Activated naive CD8-positive, alpha-beta T cell treated with anti-CD3 and anti-CD28 coated beads, Interleukin-2, amount 50 U/mL, for 16 hours (primary cell): ENCODE measurements around the gene NOLC1.
"Not testable (repeated sequence)": the region's sequence is repeated elsewhere in the genome, so short reads cannot be mapped to it uniquely, and the experiment has no call there.

ENCODE experiments used
- DNase-seq: peaks from one replicate; pipeline ENCODE4 v3.0.0-alpha.2; 2020; ENCODE audit warnings: low read depth, low spot score

Gene NOLC1

DNA sequence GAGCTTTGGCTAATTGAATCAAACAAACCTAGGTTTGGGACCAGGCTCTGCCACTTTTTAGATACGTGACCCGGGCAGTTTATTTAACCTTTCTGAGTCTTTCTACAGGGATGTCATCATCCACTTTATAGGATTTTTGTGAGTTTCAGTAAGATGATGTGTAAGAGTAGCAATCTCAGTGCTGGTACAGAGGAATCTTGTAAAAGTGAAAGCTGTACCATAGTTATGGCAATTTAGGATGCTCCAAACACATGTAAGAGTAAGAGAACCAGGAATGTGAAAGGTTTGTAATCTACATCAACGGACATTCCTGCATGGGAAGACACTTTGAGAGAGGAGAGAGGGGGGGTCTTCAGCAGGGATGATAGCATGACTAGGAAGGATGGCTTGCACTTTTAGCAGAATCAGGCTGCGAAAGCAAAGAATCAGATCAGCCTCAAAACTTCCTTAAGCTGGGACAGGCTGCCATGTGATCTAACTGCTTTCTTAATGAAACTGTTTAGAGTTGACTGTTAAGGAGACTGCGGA lies 968 bp downstream of the NOLC1 start:
- no peak for DNase-seq

DNA sequence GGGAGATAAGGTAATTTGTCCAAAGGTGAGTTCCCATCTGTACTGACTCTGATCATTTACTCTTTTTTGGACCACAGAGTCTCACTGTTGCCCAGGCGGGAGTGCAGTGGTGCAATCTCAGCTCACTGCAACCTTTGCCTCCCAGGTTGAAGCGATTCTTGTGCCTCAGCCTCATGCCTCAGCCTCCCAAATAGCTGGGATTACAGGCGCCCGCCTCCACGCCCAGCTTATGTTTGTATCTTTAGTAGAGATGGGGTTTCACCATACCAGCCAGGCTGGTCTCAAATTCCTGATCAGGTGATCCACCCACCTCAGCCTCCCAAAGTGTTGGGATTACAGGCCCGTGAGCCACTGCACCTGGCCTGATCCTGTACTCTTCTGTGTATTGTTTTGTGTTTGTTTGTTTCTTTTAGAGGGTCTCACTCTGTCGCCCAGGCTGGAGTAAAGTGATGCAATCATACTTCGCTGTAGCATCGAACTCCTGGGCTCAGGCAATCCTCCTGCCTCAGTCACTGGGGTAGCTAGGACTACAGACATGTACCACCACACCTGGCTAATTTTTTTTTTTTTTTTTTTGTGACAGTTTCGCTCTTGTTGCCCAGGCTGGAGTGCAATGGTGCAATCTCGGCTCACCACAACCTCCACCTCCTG lies 2.4 kb downstream of the NOLC1 start:
- DNase-seq, result no peak

DNA sequence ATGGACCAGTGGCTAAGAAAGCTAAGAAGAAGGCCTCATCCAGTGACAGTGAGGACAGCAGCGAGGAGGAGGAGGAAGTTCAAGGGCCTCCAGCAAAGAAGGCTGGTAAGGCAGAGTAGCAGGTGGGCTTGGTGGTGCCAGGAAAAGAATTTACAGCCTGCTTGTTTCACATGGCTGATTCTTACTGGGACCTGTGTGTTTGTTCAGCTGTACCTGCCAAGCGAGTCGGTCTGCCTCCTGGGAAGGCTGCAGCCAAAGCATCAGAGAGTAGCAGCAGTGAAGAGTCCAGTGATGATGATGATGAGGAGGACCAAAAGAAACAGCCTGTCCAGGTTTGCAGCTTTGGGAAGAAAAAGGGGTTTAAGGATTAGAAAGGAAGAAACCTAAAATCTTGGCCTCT lies 5.0 kb downstream of the NOLC1 start:
- no peak for DNase-seq

DNA sequence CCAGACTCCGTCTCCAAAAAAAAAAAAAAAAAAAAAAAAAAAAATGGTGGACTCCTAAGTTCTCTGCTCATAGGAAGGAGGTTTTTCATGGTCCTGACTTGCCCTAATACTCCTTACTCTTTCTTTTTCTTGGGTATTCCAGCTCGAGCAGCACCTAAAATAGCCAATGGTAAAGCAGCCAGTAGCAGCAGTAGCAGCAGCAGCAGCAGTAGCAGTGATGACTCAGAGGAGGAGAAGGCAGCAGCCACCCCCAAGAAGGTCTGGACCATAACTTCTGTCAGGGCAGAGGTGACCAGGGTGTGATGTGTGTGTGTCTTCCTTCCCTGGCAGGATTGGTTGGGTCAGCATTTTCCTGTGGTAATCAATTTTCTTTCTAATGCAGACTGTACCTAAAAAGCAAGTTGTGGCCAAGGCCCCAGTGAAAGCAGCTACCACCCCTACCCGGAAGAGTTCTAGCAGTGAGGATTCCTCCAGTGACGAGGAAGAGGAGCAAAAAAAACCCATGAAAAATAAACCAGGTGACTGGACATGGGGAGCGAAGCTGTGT lies 6.9 kb downstream of the NOLC1 start:
- DNase-seq, result no peak

DNA sequence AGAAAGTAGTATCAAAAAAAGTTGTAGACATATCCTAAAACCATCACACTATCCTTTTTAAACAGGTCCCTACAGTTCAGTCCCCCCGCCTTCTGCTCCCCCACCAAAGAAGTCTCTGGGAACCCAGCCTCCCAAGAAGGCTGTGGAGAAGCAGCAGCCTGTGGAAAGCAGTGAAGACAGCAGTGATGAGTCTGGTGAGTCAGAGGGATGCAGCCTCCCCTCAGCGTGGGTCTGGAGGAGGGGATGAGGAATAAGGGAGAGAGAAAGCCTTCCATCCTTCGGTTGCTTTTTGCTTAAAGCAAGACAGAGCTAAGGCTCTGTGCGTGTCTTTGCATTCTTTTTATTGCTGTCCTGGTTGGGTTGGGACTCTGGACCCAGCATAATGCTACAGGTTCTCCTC lies 7.6 kb downstream of the NOLC1 start:
- no peak for DNase-seq

DNA sequence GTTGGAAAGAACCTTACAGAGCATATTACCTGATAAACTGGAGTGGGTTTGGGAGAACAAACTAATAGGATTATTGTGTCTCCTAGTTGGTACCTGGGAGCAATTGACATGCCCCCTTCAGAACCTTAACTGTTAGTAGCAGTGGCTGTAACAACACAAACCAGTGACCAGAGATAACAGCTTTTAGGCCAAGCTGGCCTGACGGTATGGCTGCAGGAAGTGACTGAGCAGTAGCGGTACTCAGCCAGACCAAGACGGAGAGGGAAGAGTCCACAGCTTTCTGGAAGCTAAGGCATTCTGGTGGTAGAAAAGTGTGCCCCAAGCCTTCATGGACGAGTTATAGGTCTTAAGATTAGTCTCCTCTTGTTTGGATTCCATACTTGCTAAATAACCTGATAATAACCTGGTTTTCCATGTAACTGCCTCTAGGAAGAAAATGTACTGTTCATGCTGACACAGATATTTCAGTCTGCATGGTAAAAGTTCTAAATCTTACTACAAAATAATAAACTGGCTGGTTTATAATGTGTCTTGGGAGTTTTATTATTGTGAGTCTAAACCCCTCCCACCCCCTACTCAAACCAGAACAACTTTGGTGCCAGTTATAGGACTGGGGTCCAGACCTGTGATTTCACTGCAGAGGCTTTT lies 11.3 kb downstream of the NOLC1 start:
- DNase-seq, result no peak

DNA sequence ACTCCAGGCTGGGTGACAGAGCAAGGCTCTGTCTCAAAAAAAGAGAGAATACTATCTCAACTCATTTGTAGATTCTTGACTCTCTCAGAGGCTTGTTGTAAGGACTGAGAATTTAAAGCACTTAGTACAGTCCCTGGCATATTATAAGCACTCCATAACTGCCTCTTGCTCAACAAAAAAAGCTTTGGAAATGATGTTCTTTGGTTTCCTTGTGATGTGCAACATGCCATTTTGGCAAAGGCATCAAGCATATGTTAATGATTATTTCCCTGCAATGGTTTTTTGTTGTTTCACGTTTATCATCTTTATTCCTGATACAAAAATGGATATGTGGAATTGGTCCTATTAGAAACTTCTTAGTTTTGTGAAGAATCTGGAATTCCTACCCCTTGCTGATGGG lies 15.7 kb downstream of the NOLC1 start:
- DNase-seq, result no peak

DNA sequence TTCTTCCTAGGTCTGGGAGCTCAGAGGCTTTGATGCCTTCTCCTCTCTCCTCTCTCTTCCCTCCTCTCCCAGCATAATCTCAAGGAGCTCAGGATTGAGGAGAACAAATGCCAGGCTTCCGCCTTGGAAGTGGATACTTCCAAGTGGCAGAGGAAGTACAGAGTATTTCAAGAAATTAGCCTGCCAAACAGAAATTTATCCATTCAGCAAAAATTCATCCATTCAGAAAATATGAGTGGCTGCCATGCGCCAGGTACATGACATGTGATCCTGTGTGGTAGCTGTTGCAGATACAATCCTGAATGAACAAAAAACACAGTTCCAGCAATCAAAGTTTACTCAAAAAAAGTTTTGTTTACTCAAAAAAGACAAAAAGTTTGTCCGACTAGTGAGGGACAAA lies 18.4 kb downstream of the NOLC1 start:
- no peak for DNase-seq

DNA sequence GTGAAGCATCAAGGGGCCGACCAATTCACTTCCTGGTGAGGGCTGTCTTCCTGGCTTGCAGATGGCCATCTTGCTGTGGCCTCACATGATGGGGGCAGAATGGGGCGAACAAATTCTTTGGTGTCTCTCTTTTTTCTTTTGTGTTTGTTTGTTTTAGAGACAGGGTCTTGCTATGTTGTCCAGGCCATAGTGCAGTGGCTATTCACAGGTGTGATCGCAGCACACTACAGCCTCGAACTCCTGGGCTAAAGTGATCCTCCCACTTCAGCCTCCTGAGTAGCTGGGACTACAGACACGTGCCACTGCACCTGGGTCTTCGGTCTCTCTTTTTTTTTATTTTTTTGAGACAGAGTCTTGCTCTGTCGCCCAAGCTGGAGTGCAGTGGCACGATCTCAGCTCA lies 20.1 kb downstream of the NOLC1 start:
- DNase-seq, result no peak

DNA sequence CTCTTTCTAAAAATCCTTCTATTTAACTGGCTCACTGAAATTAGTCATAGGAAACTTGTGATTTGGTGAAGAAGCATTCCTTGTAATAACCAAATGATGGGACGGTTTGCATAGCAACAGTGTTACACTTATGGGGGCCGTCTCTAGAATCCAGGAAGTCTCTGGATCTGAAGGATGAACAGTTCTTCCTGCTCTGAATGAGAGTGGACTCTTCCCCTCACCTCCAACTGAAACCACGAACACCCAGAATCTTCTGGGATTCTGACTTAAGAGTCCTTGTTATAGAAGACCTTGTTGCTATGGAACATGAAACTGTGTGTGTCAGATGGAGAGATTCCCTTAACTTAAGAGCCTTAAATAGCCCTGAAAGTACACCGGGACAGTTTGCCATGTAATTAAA lies 23.2 kb downstream of the NOLC1 start:
- DNase-seq, result no peak

DNA sequence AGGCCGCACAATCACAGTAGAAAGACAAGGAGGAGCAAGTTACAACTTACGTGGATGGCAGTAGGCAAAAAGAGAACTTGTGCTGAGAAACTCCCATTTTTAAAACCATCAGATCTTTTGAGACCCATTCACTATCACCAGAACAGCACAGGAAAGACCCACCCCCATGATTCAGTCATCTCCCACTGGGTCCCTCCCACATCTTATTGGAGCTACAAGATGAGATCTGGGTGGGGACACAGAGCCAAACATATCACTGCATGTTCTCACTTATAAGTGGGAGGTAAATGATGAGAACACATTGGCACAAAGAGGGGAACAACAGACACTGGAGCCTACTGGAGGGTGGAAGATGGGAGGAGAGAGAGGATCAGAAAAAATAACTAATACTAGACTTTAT lies 32.4 kb downstream of the NOLC1 start:
- DNase-seq, result no peak

DNA sequence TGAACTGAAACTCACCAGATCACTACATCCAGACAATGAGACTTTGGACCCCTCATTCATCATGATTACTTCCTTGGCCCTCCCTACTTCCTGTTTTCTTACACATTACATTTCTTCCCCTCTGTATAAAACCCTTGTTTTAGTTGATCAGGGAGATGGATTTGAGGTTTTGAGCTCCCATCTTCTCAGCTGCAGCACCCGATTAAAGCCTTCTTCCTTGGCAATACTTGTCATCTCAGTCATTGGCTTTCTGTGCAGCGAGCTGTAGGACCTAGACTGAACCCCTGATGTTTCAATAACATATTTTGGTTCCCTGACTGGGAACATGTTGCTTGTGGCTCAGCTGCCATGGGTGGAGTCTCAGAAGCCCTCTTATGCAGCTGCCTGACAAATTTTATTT lies 33.1 kb downstream of the NOLC1 start:
- DNase-seq, result no peak

DNA sequence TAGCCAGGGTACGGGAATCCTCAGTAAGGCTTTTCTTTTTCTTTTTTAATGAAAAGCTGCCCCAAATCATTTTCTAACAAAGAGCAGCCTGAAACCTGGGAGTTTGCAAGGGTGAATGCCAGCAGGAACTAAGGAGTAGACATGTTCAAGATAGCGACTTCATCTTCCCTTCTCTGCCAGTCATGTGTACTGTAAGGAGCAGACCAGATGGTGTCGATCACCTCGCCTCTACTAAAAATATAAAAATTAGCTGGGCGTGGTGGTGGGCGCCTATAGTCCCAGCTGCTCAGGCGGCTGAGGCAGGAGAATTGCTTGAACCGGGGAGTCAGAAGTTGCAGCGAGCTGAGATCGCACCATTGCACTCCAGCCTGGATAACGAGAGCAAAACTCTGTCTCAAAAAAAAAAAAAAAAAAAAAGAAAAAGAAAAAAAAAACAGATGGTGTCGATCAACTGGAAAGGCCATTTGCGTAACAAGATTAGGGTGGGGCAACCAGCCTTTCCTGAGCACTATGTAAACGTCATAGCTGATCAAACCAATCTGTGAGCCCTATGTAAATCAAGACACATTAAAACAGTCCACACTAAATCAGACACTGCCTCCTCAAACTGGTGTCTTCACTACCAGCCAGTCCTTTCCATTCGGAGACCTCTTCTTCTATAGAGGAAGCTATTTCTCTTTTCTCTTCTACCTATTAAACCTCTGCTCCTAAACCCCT lies 33.8 kb downstream of the NOLC1 start:
- no peak for DNase-seq

DNA sequence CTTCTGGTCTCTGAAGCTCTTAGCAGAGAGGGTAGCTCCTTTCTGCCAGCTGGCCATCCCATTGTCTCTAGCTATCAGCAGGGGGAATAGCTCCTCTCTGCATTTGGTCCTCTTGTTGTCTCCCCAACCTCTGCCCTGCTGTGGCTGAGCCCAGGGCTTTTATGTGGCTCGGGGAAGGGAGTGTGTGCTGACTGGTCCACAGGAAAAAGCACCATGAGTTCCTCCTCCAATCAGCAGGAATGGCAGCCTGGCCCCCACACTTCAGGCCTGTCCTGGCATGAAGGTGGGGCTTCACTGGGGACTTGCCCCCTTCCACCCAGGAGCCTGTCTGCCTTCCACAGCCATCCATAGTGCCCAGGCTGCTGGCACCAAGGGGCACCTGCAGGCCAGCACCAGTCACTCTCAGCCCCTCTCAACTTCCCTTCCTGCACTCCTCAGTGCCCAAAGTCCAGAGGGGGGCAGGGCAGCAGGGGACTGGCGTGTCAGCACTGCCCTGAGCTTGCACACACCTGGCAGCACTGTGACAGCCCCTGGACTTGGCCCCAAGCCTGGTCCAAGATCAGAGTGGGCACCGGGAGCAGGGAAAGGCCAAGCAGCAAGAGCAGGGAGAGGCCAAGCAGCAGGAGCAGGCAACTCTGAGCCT lies 36.2 kb downstream of the NOLC1 start:
- DNase-seq, result no peak

DNA sequence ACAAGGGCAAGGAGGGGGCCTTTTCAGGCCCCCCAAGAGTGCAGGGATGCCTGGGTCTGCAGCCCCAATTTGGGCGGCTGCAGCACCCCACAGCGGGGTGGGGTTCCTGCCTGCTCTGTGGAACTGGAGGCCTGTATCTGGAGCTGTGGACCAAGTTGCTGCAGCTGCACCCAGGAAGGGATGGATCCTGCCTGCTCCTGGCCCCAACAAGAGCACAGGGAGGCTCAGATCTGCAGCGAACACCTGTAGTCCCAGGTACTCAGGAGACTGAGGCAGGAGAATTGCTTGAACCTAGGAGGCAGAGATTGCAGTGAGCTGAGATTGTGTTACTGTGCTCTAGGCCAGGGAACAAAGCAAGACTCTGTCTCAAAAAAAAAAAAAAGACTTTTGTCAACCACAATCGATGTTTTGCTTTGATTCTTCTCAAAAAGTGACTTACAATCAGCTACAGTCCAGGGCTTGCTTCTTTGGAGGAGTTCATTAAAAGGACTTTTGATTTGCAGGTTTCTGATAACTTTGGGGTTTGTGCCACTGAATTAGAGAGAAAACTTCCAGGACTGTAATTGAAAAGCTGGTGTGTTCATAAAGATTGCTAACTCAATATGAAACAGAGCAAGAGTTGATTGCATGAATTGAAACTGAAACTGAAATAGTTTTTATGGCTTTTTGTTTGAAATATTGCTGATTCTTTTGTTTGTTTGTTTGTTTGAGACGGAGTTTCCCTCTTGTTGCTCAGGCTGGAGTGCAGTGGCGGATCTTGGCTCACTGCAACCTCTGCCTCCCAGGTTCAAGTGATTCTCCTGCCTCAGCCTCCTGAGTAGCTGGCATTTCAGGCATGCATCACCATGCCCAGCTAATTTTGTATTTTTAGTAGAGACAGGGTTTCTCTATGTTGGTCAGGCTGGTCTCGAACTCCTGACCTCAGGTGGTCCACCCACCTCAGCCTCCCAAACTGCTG lies 37.0 kb downstream of the NOLC1 start:
- DNase-seq, result not testable (repeated sequence)

DNA sequence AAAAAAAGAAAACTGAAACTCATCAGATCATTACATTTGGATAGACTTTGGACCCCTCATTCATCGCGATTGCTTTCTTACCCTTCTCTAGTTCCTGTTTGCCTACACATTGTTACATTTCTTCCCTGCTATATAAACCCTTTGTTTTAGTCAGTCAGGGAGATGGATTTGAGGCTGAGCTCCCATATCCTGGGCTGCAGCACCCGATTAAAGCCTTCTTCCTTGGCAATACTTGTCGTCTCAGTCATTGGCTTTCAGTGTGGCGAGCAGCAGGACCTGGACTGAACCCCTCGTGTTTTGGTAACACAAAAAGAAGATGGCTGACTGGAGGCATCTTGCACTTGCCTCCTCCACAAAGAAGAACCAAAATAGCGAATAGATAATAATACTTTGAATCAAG lies 39.8 kb downstream of the NOLC1 start:
- no peak for DNase-seq

DNA sequence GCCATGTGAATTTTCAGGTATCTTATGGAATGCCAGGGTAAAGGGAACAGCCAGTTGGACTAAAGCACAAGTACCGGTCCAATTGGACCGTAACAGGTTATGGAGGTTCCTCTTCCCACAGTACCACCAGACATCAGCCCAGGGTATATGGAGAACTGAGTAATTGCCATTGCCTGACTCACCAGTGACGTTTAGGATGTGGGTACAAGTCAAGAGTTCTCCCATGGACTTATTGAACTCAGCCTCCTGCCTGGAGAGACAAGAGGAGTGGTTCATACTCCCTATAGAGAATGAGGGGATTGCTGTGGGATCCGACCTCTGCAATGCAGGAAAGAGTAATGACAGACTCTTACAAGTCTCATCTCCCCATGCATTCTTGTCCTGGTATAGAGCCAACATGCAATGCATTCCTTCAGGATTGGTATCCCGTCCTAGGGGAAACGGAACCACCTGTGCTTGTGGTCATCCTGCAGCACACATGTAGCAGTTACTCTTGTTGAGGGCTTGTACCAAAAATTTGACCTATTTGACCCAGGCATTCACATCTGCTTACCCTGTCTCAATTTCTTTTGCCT lies 43.2 kb downstream of the NOLC1 start:
- no peak for DNase-seq

DNA sequence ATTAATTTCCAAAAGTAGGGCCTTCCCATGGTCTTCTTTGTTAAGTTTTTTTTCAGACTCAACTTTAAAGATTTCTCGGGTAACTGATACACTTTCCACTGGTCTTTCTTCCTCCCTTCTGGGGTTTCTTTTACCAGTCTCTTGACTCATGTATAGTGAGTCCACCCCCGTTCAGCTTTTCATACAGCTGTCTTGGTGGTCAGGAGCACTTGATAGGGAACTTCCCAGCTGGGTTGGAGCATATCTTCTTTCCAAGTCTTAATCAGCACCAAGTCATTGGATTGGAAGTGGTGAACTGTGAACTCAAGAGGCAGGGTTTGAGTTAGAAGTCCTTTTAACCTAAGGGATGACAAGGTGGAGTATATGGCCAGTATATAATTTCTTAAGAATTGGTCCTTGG lies 44.7 kb downstream of the NOLC1 start:
- no peak for DNase-seq

DNA sequence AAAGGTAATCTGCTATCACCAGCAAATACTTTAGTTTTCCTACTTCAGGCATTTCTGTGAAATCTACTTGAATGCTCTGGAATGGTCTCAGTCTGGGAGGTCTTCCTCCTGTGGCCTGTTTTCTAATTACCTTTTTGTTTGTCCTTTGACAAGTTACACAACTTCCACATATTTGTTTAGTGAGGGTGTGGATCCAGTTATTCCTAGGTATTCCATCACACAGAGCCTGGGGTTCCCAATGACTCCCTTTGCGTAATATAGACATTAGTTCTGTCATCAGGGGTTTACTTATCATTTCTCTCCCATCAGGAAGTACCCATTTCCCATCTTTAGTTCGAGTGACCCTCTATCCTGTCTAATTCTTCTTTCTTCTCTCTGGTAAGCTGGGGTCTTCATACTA lies 45.8 kb downstream of the NOLC1 start:
- DNase-seq, result no peak

DNA sequence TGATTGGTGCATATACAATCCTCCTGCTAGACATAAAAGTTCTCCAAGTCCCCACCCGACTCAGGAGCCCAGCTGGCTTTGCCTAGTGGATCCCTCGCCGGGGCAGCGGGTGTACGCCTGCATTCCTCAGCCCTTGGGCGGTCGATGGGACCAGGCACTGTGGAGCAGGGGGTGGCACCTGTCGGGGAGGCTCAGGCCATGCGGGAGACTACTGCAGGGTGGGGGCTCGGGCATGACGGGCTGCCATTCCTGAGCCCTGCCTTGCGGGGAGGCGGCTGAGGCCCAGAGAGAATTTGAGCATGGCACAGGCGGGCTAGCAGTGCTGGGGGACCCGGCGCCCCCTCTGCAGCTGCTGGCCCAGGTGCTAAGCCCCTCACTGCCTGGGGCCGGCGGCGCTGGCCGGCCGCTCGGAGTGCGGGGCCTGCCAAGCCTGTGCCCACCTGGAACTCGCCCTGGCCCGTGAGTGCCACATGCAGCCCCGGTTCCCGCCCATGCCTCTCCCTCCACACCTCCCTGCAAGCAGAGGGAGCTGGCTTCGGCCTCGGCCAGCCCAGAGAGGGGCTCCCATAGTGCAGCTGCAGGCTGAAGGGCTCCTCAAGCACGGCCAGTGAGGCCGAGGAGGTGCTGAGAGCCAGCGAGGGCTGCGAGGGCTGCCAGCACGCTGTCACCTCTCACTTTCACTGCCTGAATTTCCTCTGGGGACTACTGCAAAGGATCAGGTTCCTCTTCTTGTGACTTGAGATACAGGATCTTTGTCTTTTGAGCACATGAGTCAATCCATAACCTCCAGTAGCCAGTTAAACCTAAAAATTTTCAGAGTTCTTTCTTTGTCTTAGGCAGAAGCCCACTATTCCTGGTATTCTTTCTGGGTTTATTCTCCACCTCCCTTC lies 48.8 kb downstream of the NOLC1 start:
- no peak for DNase-seq
